Measurements from ENCODE around the gene CD8B2. TPM values are rescaled to one million over a fixed set of nuclear protein-coding genes. Genes with fewer than 3 reads are reported as not detected.
"Not testable (repeated sequence)": the region's sequence is repeated elsewhere in the genome, so short reads cannot be mapped to it uniquely, and the experiment has no call there.

The CD8B2 gene
- total RNA-seq, 1 experiment from 2014 or later: not detected

GRCh38 chr2:106489701-106490100 lies 2.5 kb downstream of the CD8B2 start:
- H3K9me3 Mint-ChIP-seq (ENCODE audit: unreplicated experiment); POLR2A ChIA-PET; BruUV-seq (replicated peaks); DNase-seq (ENCODE audit: unreplicated experiment); H3K27ac Mint-ChIP-seq (ENCODE audit: low read depth, unreplicated experiment); H3K27me3 Mint-ChIP-seq (ENCODE audit: insufficient read depth, unreplicated experiment); H3K4me1 Mint-ChIP-seq (ENCODE audit: insufficient read depth, unreplicated experiment); intact Hi-C loops (cut with micrococcal nuclease); H3K36me3 Mint-ChIP-seq (ENCODE audit: insufficient read depth, unreplicated experiment); H3K4me3 Mint-ChIP-seq (ENCODE audit: unreplicated experiment); CTCF ChIA-PET: not testable (repeated sequence)

GRCh38 chr2:106492399-106492798 lies 5.2 kb downstream of the CD8B2 start:
- H3K36me3 Mint-ChIP-seq (ENCODE audit: insufficient read depth, unreplicated experiment); intact Hi-C loops (cut with micrococcal nuclease); POLR2A ChIA-PET: not testable (repeated sequence)

GRCh38 chr2:106492913-106493312 lies 5.7 kb downstream of the CD8B2 start:
- H3K4me3 Mint-ChIP-seq (ENCODE audit: unreplicated experiment); BruUV-seq (replicated peaks); intact Hi-C loops (cut with micrococcal nuclease); H3K4me1 Mint-ChIP-seq (ENCODE audit: insufficient read depth, unreplicated experiment); H3K27ac Mint-ChIP-seq (ENCODE audit: low read depth, unreplicated experiment); POLR2A ChIA-PET; H3K9me3 Mint-ChIP-seq (ENCODE audit: unreplicated experiment); H3K27me3 Mint-ChIP-seq (ENCODE audit: insufficient read depth, unreplicated experiment); H3K36me3 Mint-ChIP-seq (ENCODE audit: insufficient read depth, unreplicated experiment); DNase-seq (ENCODE audit: unreplicated experiment); CTCF ChIA-PET: not testable (repeated sequence)

More at GRCh38 chr2:106492399-106492798, 5.2 kb downstream of the CD8B2 start:
- BruUV-seq (replicated peaks); H3K27ac Mint-ChIP-seq (ENCODE audit: low read depth, unreplicated experiment); H3K27me3 Mint-ChIP-seq (ENCODE audit: insufficient read depth, unreplicated experiment); CTCF ChIA-PET; H3K4me1 Mint-ChIP-seq (ENCODE audit: insufficient read depth, unreplicated experiment); DNase-seq (ENCODE audit: unreplicated experiment); H3K4me3 Mint-ChIP-seq (ENCODE audit: unreplicated experiment); H3K9me3 Mint-ChIP-seq (ENCODE audit: unreplicated experiment): not testable (repeated sequence)

DNA sequence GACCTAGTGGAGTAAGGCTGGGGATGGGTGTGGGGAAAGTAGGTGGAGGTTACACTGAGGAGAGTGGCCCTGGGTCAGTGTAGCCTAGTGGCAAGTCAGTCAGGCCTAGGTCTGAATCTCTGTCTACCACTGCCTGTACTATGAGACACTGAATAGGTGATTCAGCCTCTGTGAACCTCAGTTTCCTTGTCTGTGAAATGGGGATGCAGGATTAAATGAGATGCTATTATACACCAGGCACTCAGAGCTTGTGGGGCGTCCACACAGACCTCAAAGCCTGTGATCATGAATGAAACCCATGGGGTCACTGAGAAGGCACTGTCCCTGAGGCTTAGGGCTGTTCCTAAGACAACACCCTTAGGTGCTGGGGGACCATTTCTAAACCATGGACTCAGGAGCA lies 11.4 kb downstream of the CD8B2 start:
- CTCF ChIA-PET; H3K9me3 Mint-ChIP-seq (ENCODE audit: unreplicated experiment); H3K27me3 Mint-ChIP-seq (ENCODE audit: insufficient read depth, unreplicated experiment); intact Hi-C loops (cut with micrococcal nuclease); H3K27ac Mint-ChIP-seq (ENCODE audit: low read depth, unreplicated experiment); H3K4me1 Mint-ChIP-seq (ENCODE audit: insufficient read depth, unreplicated experiment); POLR2A ChIA-PET; H3K4me3 Mint-ChIP-seq (ENCODE audit: unreplicated experiment); DNase-seq (ENCODE audit: unreplicated experiment); BruUV-seq (replicated peaks); H3K36me3 Mint-ChIP-seq (ENCODE audit: insufficient read depth, unreplicated experiment): not testable (repeated sequence)

- DNase-seq (ENCODE audit: unreplicated experiment); H3K27ac Mint-ChIP-seq (ENCODE audit: low read depth, unreplicated experiment); H3K27me3 Mint-ChIP-seq (ENCODE audit: insufficient read depth, unreplicated experiment); H3K4me3 Mint-ChIP-seq (ENCODE audit: unreplicated experiment); H3K9me3 Mint-ChIP-seq (ENCODE audit: unreplicated experiment); POLR2A ChIA-PET; intact Hi-C loops (cut with micrococcal nuclease); H3K36me3 Mint-ChIP-seq (ENCODE audit: insufficient read depth, unreplicated experiment); CTCF ChIA-PET; BruUV-seq (replicated peaks); H3K4me1 Mint-ChIP-seq (ENCODE audit: insufficient read depth, unreplicated experiment): not testable (repeated sequence)
Measured at GRCh38 chr2:106500350-106500749, 13.2 kb downstream of the CD8B2 start.

GRCh38 chr2:106502351-106502750 lies 15.2 kb downstream of the CD8B2 start:
- DNase-seq (ENCODE audit: unreplicated experiment); H3K4me3 Mint-ChIP-seq (ENCODE audit: unreplicated experiment); CTCF ChIA-PET; BruUV-seq (replicated peaks); H3K27me3 Mint-ChIP-seq (ENCODE audit: insufficient read depth, unreplicated experiment); H3K9me3 Mint-ChIP-seq (ENCODE audit: unreplicated experiment); H3K36me3 Mint-ChIP-seq (ENCODE audit: insufficient read depth, unreplicated experiment); POLR2A ChIA-PET; H3K27ac Mint-ChIP-seq (ENCODE audit: low read depth, unreplicated experiment); intact Hi-C loops (cut with micrococcal nuclease); H3K4me1 Mint-ChIP-seq (ENCODE audit: insufficient read depth, unreplicated experiment): not testable (repeated sequence)

DNA sequence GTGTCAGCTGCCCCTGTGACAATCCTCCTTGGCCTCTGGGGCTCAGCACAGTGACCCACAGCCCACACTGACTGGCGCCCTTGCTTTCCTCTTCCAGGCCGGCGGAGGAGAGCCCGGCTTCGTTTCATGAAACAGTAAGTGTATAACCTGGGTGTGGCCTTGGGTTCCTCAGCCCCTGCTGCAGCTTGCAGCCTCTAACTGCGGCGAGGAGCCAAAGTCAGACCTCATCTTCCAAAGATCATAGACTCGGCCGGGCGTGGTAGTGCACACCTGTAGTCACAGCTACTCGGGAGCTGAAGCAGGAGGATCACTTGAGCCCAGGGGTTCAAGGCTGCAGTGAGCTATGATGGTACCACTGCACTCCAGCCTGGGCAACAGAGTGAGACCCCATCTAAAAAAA lies 17.0 kb downstream of the CD8B2 start:
- H3K27ac Mint-ChIP-seq (ENCODE audit: low read depth, unreplicated experiment); DNase-seq (ENCODE audit: unreplicated experiment); H3K4me1 Mint-ChIP-seq (ENCODE audit: insufficient read depth, unreplicated experiment); H3K4me3 Mint-ChIP-seq (ENCODE audit: unreplicated experiment); H3K9me3 Mint-ChIP-seq (ENCODE audit: unreplicated experiment); BruUV-seq (replicated peaks); H3K27me3 Mint-ChIP-seq (ENCODE audit: insufficient read depth, unreplicated experiment); H3K36me3 Mint-ChIP-seq (ENCODE audit: insufficient read depth, unreplicated experiment); POLR2A ChIA-PET; CTCF ChIA-PET; intact Hi-C loops (cut with micrococcal nuclease): not testable (repeated sequence)

- H3K27me3 Mint-ChIP-seq (ENCODE audit: insufficient read depth, unreplicated experiment); BruUV-seq (replicated peaks); DNase-seq (ENCODE audit: unreplicated experiment); CTCF ChIA-PET; H3K4me1 Mint-ChIP-seq (ENCODE audit: insufficient read depth, unreplicated experiment); POLR2A ChIA-PET; H3K36me3 Mint-ChIP-seq (ENCODE audit: insufficient read depth, unreplicated experiment); H3K4me3 Mint-ChIP-seq (ENCODE audit: unreplicated experiment); H3K9me3 Mint-ChIP-seq (ENCODE audit: unreplicated experiment); H3K27ac Mint-ChIP-seq (ENCODE audit: low read depth, unreplicated experiment); intact Hi-C loops (cut with micrococcal nuclease): not testable (repeated sequence)
Measured at GRCh38 chr2:106504787-106505186, 17.6 kb downstream of the CD8B2 start.

GRCh38 chr2:106506002-106506687 lies 19.0 kb downstream of the CD8B2 start:
- H3K27me3 Mint-ChIP-seq (ENCODE audit: insufficient read depth, unreplicated experiment); intact Hi-C loops (cut with micrococcal nuclease): not testable (repeated sequence)

More at GRCh38 chr2:106506002-106506687, 19.0 kb downstream of the CD8B2 start:
- H3K9me3 Mint-ChIP-seq (ENCODE audit: unreplicated experiment); H3K4me3 Mint-ChIP-seq (ENCODE audit: unreplicated experiment); H3K4me1 Mint-ChIP-seq (ENCODE audit: insufficient read depth, unreplicated experiment); POLR2A ChIA-PET; H3K27ac Mint-ChIP-seq (ENCODE audit: low read depth, unreplicated experiment); BruUV-seq (replicated peaks); DNase-seq (ENCODE audit: unreplicated experiment); CTCF ChIA-PET; H3K36me3 Mint-ChIP-seq (ENCODE audit: insufficient read depth, unreplicated experiment): not testable (repeated sequence)

Data from MCF 10A (cell line).